Measurements from ENCODE around the gene DNAL4. TPM values are rescaled to one million over a fixed set of nuclear protein-coding genes. Genes with fewer than 3 reads are reported as not detected.

Gene DNAL4
- total and polyA plus RNA-seq, 2 donors (not counting 1 experiment from before 2014, with no cell fraction given) = 9.9 to 10.3 TPM

DNA sequence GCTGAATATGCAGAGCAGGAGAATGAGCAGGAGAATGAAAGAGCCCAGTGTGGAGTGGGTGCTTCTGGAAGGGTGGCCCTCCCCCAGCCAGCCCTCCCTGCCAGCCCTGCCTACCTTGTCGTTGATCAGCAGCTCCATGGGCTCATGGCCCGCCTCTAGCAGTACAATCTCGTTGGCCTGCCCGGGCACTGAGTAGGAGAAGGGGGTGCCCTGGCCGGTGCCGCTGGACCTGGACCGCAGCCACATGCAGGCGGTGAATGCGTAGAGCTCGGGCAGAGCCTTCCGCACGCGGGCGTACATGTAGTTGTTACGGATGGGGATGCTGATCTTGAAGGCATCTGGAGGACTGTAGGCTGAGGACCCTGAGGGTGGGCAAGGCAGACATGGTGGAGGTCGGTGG lies 32.4 kb upstream of the DNAL4 start:
- POLR2A ChIA-PET = no interaction called here
- Mint-ChIP-seq H3K27ac (no peak overlapping the region), H3K4me1 (no peaks in the 10 kb centered on the region)

DNA sequence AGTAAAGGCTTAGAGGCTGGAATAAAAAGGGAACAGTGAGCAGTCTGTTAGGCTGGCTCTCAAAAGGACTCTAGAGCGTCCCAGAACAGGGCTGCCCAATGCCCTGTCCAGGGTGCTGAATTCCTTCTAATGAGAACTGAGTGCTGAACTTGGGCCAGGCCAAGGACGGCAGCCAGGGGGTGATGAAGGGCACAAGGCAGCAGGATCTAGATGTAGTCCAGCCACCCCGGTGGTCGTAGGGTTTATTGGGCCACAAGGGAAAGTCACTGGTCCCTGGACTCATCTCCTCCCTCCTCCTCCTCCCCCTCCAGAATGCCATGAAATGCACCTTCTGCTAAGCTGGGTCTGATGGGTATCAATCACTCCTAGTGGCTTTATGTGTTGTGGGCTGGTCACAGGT lies 30.6 kb upstream of the DNAL4 start:
- Histone ChIP-seq H3K79me2 (ENCODE audit: control insufficient read depth, insufficient read depth, low read length) (no peaks in the 10 kb centered on the region), H4K20me1 (ENCODE audit: control insufficient read depth, insufficient read depth, low read length, poor library complexity, severe bottlenecking) (no peaks in the 10 kb centered on the region), H3K9ac (ENCODE audit: low read length) (no peak overlapping the region), H2AFZ (ENCODE audit: insufficient read depth, low read depth, low read length, poor library complexity, severe bottlenecking) (no peak overlapping the region), H3K4me1 (ENCODE audit: control insufficient read depth in 2 of 2, insufficient read depth in 2 of 2, low read length in 2 of 2) (no peaks in the 10 kb centered on the region), H3K27me3 (replicated peaks in 1 of 4; ENCODE audit: control extremely low read depth in 1 of 4, control insufficient read depth in 3 of 4, insufficient read depth in 4 of 4, low read length in 3 of 4) (no peaks in the 10 kb centered on the region), H3K4me3 (ENCODE audit: control extremely low read depth in 1 of 5, extremely low read depth in 1 of 5, insufficient read depth in 1 of 5, low read depth in 2 of 5, low read length in 4 of 5) (no peak overlapping the region), H3K27ac (ENCODE audit: low read length in 2 of 2) (no peak overlapping the region), H3K4me2 (replicated peaks; ENCODE audit: low read depth, low read length, poor library complexity, severe bottlenecking) (no peak overlapping the region), H3K9me3 (ENCODE audit: control extremely low read depth in 1 of 3, control insufficient read depth in 2 of 3, insufficient read depth in 1 of 3, low read length in 2 of 3) (peaks cover 0 to 8% (median 0%) of the 10 kb centered on the region in 3 donors), H3K36me3 (replicated peaks in 1 of 2; ENCODE audit: control extremely low read depth in 1 of 2, control insufficient read depth in 1 of 2, extremely low read depth in 1 of 2, insufficient read depth in 2 of 2, low read length in 1 of 2) (no peaks in the 10 kb centered on the region)
- ChIA-PET CTCF (interaction anchor here (0.5 kb wide), 1 partner anchor 458 kb away, joined by 3 read pairs; no protein-coding TSS in a partner anchor), POLR2A (no interaction called here)
- Mint-ChIP-seq H3K4me3 (no peak overlapping the region), H3K4me1 (no peaks in the 10 kb centered on the region), H3K27me3 (peaks cover 12% of the 10 kb centered on the region), H3K9me3 (ENCODE audit: insufficient read depth) (no peaks in the 10 kb centered on the region), H3K27ac (peak overlapping the region; percentile 47)
- intact Hi-C loops (cut with micrococcal nuclease) = no loop called here
- DNase-seq (peak; percentile 56), ATAC-seq (ENCODE audit: low read depth) (peak; percentile 49)
- WGBS (ENCODE audit: insufficient coverage) = 19% methylated on average over 2 of the region's 4 CpGs
- TF ChIP-seq CTCF (IDR thresholded peaks at IDR 0.05) = no peak
- TF ChIP-seq EZH2 (IDR thresholded peaks at IDR 0.05; ENCODE audit: borderline replicate concordance, insufficient read depth, low read depth, low read length, poor library complexity, severe bottlenecking) = no peak

More for the DNA sequence above, 32.4 kb upstream of the DNAL4 start:
- Histone ChIP-seq H3K79me2 (ENCODE audit: control insufficient read depth, insufficient read depth, low read length) (no peaks in the 10 kb centered on the region), H3K27me3 (replicated peaks in 1 of 4; ENCODE audit: control extremely low read depth in 1 of 4, control insufficient read depth in 3 of 4, insufficient read depth in 4 of 4, low read length in 3 of 4) (no peaks in the 10 kb centered on the region), H3K4me2 (replicated peaks; ENCODE audit: low read depth, low read length, poor library complexity, severe bottlenecking) (no peak overlapping the region), H3K9me3 (ENCODE audit: control extremely low read depth in 1 of 3, control insufficient read depth in 2 of 3, insufficient read depth in 1 of 3, low read length in 2 of 3) (peaks cover 0 to 8% (median 0%) of the 10 kb centered on the region in 3 donors), H3K9ac (ENCODE audit: low read length) (no peak overlapping the region), H3K27ac (ENCODE audit: low read length in 2 of 2) (no peak overlapping the region), H3K36me3 (replicated peaks in 1 of 2; ENCODE audit: control extremely low read depth in 1 of 2, control insufficient read depth in 1 of 2, extremely low read depth in 1 of 2, insufficient read depth in 2 of 2, low read length in 1 of 2) (no peaks in the 10 kb centered on the region), H2AFZ (ENCODE audit: insufficient read depth, low read depth, low read length, poor library complexity, severe bottlenecking) (no peak overlapping the region), H4K20me1 (ENCODE audit: control insufficient read depth, insufficient read depth, low read length, poor library complexity, severe bottlenecking) (no peaks in the 10 kb centered on the region), H3K4me1 (ENCODE audit: control insufficient read depth in 2 of 2, insufficient read depth in 2 of 2, low read length in 2 of 2) (no peaks in the 10 kb centered on the region), H3K4me3 (ENCODE audit: control extremely low read depth in 1 of 5, extremely low read depth in 1 of 5, insufficient read depth in 1 of 5, low read depth in 2 of 5, low read length in 4 of 5) (no peak overlapping the region)
- CTCF ChIA-PET = no interaction called here
- H3K9me3 Mint-ChIP-seq (ENCODE audit: insufficient read depth) = no peaks in the 10 kb centered on the region
- 85% methylated on average over 12 of the region's 16 CpGs for WGBS (ENCODE audit: insufficient coverage)
- no peak overlapping the region for H3K4me3 Mint-ChIP-seq
- H3K27me3 Mint-ChIP-seq = peaks cover 12% of the 10 kb centered on the region
- no peak for DNase-seq
- intact Hi-C loops (cut with micrococcal nuclease) = no loop called here
- ATAC-seq (ENCODE audit: low read depth) = no peak
- TF ChIP-seq CTCF (IDR thresholded peaks at IDR 0.05) (no peak), EZH2 (IDR thresholded peaks at IDR 0.05; ENCODE audit: borderline replicate concordance, insufficient read depth, low read depth, low read length, poor library complexity, severe bottlenecking) (no peak)

Data from B cell (primary cell).